Stimulated activated CD4-positive, alpha-beta T cell treated with anti-CD3 and anti-CD28 coated beads, Interleukin-1b, Interleukin-23, amount 100 ng/mL, for 24 hours (primary cell): Measurements from ENCODE around the gene PAMR1.
"Not testable (repeated sequence)": the region's sequence is repeated elsewhere in the genome, so short reads cannot be mapped to it uniquely, and the experiment has no call there.

ENCODE experiments used
- DNase-seq, 4 experiments: peaks; one replicate each; pipeline ENCODE4 v3.0.0-alpha.2; 2020; ENCODE audit warnings: low read depth in 4 of 4, low spot score in 1 of 4

PAMR1 gene

DNA sequence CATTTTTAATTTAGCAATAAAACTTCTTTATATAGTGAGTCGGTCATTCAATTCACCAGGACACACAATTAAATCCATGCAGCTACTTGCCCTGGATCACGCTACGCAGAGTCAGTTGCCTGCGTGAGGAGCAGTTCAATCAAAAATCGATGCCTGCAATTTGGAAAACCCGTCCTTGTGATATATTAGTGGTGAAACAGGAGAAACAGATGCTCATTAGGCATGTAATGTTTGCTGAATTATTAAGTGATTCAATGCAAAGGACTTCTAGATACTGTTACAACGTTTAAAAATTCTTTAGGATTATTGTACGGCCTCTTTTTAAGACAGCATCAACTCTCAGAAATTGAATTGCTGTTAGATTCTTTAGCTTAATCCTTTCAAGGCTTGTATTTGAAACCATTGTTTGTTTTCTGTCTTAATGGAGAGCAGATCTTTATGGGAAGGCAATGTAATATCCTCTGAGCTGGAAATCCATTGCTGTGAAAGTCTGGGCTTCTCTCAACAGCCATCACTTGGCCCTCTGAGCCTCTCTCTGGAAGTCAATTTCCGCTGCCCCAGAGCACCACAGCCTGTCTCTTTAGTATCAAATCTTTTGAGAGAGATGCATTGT, 20.1 kb upstream of the PAMR1 start:
- DNase-seq: no peak

GRCh38 chr11:35543481-35543880, 18.1 kb upstream of the PAMR1 start:
- DNase-seq: no peak

DNA sequence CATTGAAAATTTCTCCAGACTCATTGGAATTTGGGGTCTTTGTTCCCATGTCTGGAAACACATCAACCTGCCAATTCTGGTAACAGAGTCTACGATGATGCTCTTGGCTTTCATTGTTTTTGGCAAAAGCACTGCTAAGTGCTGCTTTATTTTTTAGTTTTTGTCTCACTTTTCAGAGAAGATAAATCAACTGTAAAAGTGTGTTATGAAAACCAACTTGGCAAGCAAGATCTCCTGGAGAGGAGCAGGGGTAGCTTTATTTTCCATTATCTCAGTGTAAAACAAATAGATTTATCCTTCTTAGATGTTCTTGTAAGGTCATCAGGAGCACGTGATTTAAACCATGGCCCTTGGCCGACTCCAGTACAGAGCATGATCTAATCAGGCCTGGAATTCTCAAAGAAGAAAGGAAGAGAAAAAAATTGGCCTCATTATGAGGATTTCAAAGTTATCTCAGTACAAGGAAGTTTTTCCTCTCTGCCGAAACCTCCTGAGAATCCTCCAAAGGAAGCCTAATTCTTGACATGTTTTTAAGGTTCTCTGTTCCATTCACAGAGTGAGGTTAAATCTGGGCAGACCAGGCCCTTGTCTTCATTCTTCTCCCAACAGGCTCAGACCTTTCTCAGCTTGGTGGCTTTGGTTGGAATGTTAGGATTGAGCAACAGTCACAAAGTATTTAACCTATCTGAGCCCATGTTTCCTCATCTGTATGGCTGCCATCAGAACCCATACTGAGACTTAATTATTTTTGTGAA, 16.4 kb upstream of the PAMR1 start:
- DNase-seq: no peak

GRCh38 chr11:35540526-35540925, 15.1 kb upstream of the PAMR1 start:
- no peak for DNase-seq

GRCh38 chr11:35539781-35540281, 14.4 kb upstream of the PAMR1 start:
- DNase-seq: no peak

DNA sequence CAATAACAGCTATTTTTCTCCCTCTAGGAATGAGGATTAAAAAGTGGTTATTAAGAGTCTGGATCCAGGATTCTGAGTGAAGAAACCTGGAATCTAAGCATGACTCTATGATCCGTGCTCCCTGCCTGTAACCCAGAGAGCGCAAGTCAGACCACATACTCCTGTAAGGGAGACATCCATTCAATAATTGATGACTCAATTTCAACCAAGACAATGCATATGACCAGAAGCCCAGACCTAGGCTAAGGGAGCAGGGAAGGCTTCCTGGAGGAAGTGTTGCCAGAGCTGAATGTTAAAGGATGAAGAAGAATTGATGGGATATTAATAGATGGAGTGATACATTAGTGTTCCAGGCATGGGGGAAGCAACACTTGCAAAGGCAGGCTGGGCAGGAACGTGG, 13.8 kb upstream of the PAMR1 start:
- DNase-seq: no peak

- DNase-seq: no peak
Measured at GRCh38 chr11:35536470-35536869, 11.1 kb upstream of the PAMR1 start.

DNA sequence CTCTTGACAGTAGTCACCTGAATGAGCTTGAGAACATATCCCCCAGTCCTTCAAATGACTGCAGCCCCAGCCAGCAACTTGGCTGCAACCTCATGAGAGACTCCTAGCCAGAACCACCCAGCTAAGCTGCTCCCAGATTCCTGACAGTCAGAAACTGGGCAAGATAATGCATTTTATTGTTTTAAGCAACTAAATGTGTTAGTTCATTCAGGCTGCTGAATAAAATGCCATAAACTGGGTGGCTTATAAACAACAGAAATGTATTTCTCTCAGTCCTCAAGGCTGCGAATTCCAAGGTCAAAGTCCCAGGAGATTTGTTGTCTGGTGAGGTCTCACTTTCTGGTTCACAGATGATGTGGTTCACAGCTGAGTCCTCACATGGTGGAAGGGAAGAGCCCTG, 5.8 kb upstream of the PAMR1 start:
- no peak for DNase-seq

DNA sequence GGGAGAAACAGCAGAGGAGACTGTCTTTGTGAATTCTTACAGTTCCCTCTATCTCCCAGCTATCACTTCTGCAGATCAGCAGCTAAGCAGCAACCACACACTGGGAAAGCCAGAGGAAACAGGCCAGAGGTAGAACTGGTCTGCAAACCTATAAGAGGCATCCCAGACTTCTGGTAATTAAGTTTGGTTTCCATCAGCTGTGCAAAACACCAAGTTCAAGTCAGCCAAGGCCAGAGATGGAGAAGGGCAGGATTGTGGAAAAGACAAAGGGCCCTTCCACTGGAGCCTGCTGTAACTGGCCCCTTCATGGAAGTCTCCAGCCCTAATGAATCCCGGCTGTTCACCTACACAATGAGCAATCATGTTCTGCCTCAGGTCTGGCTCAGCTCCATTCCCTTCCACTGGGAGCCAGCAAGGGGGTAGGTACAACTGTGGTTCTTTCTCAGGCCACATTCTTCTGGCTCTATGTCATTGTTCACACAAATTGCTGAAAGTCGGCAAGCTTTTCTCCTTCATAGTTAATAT, 4.6 kb upstream of the PAMR1 start:
- no peak for DNase-seq

DNA sequence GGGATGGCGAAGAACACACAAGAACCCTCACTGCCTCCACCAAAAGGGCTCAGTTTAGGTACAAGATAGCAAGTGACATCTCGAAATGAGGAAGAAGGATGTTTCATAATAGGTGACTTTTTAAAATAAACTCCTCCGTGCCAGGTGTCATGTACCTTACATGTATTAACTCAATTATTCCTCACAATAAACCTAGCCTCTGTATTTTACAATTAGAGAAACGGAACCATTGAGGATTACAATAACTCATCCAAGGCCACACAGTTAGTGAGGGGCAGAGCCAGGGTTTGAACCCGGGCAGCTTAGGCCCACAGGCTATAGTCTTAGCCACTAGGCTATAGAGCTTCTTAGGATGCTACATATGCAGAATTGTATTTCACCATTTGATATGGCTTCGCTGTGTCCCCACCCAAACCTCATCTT, 965 bp upstream of the PAMR1 start:
- DNase-seq: no peak

DNA sequence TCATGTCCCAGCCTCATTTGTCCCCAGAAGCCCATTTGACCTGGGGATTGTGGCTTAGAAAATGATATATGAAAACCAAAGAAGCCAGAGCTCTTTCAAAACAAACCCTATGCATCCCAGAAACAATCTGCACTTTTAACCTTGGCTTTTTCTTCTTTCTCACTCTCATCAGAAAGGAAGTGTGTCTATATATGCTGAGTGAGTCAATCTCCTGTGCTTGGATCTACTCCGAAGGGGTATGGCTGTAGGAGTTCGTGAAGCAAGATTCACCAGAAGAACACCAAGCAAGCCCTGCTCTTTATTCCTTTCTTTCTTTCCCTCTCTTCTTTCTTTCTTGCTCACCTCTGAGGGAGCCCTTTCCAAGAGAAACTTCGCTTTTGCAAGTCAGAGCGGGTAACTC, 636 bp downstream of the PAMR1 start:
- DNase-seq: no peak

GRCh38 chr11:35523861-35524260, 1.6 kb downstream of the PAMR1 start:
- DNase-seq: no peak

DNA sequence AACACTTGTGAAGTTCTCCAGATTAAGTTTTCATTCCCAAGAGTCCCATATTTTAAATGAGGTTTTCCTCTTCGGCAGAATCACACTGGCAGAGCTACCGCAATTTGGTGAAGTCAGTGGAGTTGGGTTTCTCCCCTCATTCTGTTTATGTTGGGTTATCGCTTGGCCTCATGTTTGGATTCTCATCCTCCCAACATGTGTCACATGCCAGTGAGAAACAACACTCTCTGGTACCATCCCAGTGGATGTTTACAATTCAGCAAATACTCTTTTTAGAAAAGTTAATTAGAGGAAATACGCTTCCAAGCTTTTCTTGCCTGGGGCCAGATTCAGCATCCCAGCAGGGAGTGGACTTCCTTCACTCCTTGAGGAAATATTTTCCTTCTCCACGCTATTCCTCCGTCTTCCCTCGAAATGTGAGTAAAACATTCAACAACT, 2.1 kb downstream of the PAMR1 start:
- DNase-seq: no peak

GRCh38 chr11:35522091-35522490, 3.3 kb downstream of the PAMR1 start:
- DNase-seq: not testable (repeated sequence)

GRCh38 chr11:35520376-35520775, 5.0 kb downstream of the PAMR1 start:
- no peak for DNase-seq

DNA sequence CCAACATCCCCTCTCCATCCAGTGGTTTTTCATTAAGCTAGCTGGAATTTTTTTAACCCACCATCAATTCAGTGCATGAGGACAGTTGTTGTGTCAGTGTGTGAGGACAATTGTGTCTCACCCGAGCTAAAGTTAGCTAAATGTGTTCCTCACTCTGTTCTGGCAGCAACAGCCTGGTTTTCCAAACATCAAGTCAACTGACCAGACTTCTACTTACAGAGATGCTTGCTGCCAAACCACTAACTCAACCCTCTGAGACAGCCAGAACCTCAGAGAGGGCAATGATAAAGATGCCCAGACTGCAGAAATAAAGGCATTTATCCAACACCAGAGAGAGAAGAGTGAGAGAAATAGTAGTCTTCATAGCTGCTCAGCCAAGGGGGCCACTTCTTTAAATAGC, 6.7 kb downstream of the PAMR1 start:
- DNase-seq: no peak

- DNase-seq: no peak
Measured at GRCh38 chr11:35517481-35517880, 7.9 kb downstream of the PAMR1 start.

DNA sequence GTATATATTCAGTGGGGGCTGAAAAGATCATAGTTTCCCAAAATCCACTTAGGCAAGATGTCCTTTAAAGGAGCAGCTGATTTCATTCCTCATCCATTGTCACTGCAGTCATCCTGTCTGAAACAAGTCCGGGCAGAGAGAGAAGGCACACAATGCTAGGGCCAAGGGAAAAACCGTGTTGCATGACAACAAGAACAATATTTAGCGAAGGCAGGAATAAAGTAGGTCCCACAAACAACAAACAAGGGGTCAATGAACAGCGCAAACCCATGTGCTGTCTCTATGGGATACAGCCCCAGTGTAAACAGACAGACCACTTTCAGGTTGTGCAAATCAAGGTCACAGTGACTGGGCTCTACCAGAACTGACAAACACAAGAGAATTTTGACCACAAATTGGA, 9.0 kb downstream of the PAMR1 start:
- no peak for DNase-seq

GRCh38 chr11:35515224-35515623, 10.2 kb downstream of the PAMR1 start:
- no peak for DNase-seq

DNA sequence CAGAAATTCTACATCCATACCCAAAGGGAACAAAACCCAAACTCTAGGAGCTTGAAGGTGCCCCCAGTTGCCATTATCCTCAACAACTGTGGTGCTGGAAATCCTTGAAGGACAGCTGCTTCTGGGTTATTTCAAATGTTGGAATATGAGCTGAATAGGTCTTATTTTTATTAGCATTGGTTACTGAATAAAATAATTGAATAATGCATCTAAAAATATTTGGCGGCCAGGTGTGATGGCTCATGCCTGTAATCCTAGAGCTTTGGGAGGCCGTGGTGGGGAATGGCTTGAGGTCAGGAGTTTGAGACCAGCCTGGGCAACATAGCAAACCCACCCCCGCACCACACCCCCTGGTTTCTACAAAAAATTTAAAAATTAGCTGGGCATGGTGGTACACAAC, 10.9 kb downstream of the PAMR1 start:
- DNase-seq: no peak

- DNase-seq: no peak
Measured at GRCh38 chr11:35511666-35512065, 13.8 kb downstream of the PAMR1 start.

- no peak for DNase-seq
Measured at GRCh38 chr11:35507688-35508087, 17.7 kb downstream of the PAMR1 start.

GRCh38 chr11:35501776-35502175, 23.6 kb downstream of the PAMR1 start:
- DNase-seq: no peak
